HG02610 (cell line): ENCODE results near the gene OBSCN.

Source experiments
- ATAC-seq: cut with Tn5 transposase; IDR thresholded peaks from one replicate; pipeline ENCODE4 v1.9.1; 2021; ENCODE audit warnings: mild to moderate bottlenecking, moderate library complexity; ENCODE audit not compliant: unreplicated experiment

OBSCN gene

GRCh38 chr1:228408869-228409805 lies 201.3 kb downstream of the OBSCN start:
- ATAC-seq, result no peak

GRCh38 chr1:228410015-228410414 lies 202.2 kb downstream of the OBSCN start:
- no peak for ATAC-seq

GRCh38 chr1:228410671-228411070 lies 202.8 kb downstream of the OBSCN start:
- ATAC-seq, result no peak

- no peak for ATAC-seq
Observed at GRCh38 chr1:228411121-228411520, 203.3 kb downstream of the OBSCN start.

- ATAC-seq, result no peak
Observed at GRCh38 chr1:228411548-228412430, 203.9 kb downstream of the OBSCN start.

- no peak for ATAC-seq
Observed at GRCh38 chr1:228413241-228414010, 205.6 kb downstream of the OBSCN start.

- no peak for ATAC-seq
Observed at GRCh38 chr1:228414511-228415211, 206.8 kb downstream of the OBSCN start.

GRCh38 chr1:228415221-228415620 lies 207.4 kb downstream of the OBSCN start:
- no peak for ATAC-seq

GRCh38 chr1:228415853-228416216 lies 208.0 kb downstream of the OBSCN start:
- no peak for ATAC-seq

- no peak for ATAC-seq
Observed at GRCh38 chr1:228416217-228416933, 208.5 kb downstream of the OBSCN start, which contains the start of gene TRIM17. Gene TRIM17, minus strand, starts transcription at chr1:228416861. Its CDS starts 1,789 bp downstream, at chr1:228415072.

- ATAC-seq, result no peak
Observed at GRCh38 chr1:228417061-228417460, 209.2 kb downstream of the OBSCN start.

GRCh38 chr1:228417483-228418203 lies 209.8 kb downstream of the OBSCN start:
- no peak for ATAC-seq

- no peak for ATAC-seq
Observed at GRCh38 chr1:228420968-228421826, 213.4 kb downstream of the OBSCN start.

- ATAC-seq, result no peak
Observed at GRCh38 chr1:228423404-228424053, 215.7 kb downstream of the OBSCN start.

GRCh38 chr1:228424685-228425660 lies 217.1 kb downstream of the OBSCN start:
- ATAC-seq, result no peak

- no peak for ATAC-seq
Observed at GRCh38 chr1:228426518-228427175, 218.8 kb downstream of the OBSCN start.
